Lung (tissue), 12 donors: ENCODE measurements around the gene METTL14. TPM values are rescaled to one million over a fixed set of nuclear protein-coding genes. Genes with fewer than 3 reads are reported as not detected.

Experiments
- ATAC-seq: fragments of 200-7000 bp; cut with Tn5 transposase; one replicate; pipeline ENCODE4 v1.9.1; 2020; ENCODE audit warnings: moderate number of reproducible peaks; ENCODE audit not compliant: insufficient read depth, low FRiP score
- DNase-seq, 3 donors: peaks; one replicate each; pipeline ENCODE4 v3.0.0-alpha.2; 2013 to 2017
- H3K27ac ChIP-seq, 2 donors: one replicate each; pipeline ENCODE4 v1.5.1; 2013; ENCODE audit warnings: mild to moderate bottlenecking in 2 of 2, moderate library complexity in 2 of 2, control low read depth in 1 of 2, inconsistent platforms in 1 of 2, low read depth in 1 of 2, low read length in 1 of 2
- H3K27me3 ChIP-seq, 3 donors: one replicate each; pipeline ENCODE4 v1.5.1; 2013; ENCODE audit warnings: low read length in 2 of 3; ENCODE audit not compliant: control insufficient read depth in 3 of 3, insufficient read depth in 3 of 3
- H3K36me3 ChIP-seq, 4 donors: one replicate each; pipeline ENCODE4 v1.5.1; 2013; ENCODE audit warnings: low read length in 4 of 4, mild to moderate bottlenecking in 1 of 4, moderate library complexity in 1 of 4; ENCODE audit not compliant: control insufficient read depth in 4 of 4, insufficient read depth in 4 of 4
- H3K4me1 ChIP-seq, 5 donors: one replicate each; pipeline ENCODE4 v1.5.1; 2013; ENCODE audit warnings: low read length in 5 of 5, mild to moderate bottlenecking in 2 of 5, moderate library complexity in 1 of 5; ENCODE audit not compliant: control insufficient read depth in 5 of 5, insufficient read depth in 5 of 5
- H3K4me3 ChIP-seq: one replicate; pipeline ENCODE4 v1.5.1; 2013; ENCODE audit warnings: mild to moderate bottlenecking, control low read depth, moderate library complexity
- H3K9ac ChIP-seq, 2 donors: one replicate each; pipeline ENCODE4 v1.5.1; 2013; ENCODE audit warnings: low read length in 2 of 2, control low read depth in 1 of 2; ENCODE audit not compliant: insufficient read depth in 1 of 2
- H3K9me3 ChIP-seq, 4 donors: one replicate each; pipeline ENCODE4 v1.5.1; 2013; ENCODE audit warnings: low read length in 3 of 4, mild to moderate bottlenecking in 1 of 4, moderate library complexity in 1 of 4; ENCODE audit not compliant: control insufficient read depth in 4 of 4, insufficient read depth in 3 of 4
- CTCF ChIP-seq: IDR thresholded peaks from 2 replicates; pipeline ENCODE4 v1.5.1; 2012; ENCODE audit warnings: mild to moderate bottlenecking; ENCODE audit errors: control extremely low read depth, extremely low read depth
- WGBS, 2 donors: extraction: QIAGEN DNeasy Blood & Tissue Kit; methylation state at CpG; one replicate each; pipeline ENCODE4 v1.1.7; 2013; 5-methylcytosine and 5-hydroxymethylcytosine counted together
- polyA plus RNA-seq, 2 donors: library from polyadenylated mRNA; stranded (reverse); fragments of 200-250 nt; gene quantifications; one replicate each; pipeline ENCODE4 v1.2.1, GENCODE V29; 2013
- total RNA-seq, 2 donors: library from RNA; depleted of rRNA in 1 of 2; stranded (reverse); fragments of >200 nt in 1 of 2; gene quantifications; one replicate each; pipeline ENCODE4 v1.2.1, GENCODE V29; 2014 to 2021
- donor health status: control.
- donor health status: control.
- donor health status: Bipolar disorder and iron deficiency.
- donor health status: healthy.
- donor health status: DM: yes; HTN: yes; CAD: no.

Gene METTL14
- total and polyA plus RNA-seq, 4 donors = 5.5 to 39.4 (median 19.9) TPM

DNA sequence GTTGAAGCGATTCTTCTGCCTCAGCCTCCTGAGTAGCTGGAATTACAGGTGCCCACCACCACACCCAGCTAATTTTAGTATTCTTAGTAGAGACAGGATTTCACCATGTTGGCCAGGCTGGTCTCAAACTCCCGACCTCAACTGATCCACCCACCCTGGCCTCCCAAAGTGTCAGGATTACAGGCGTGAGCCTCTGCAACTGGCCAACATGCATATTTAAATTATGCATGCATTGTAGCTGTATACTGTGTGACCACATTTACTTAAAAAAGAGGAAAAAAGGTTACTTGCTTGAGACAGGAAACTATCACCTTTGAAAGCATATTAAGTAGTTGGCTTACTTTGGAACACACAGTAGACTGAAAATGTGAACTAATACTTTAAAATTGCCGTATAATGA, 29.5 kb downstream of the METTL14 start:
- H3K4me1 ChIP-seq = no peaks in the 10 kb centered on the region
- no peak overlapping the region for H3K4me3 ChIP-seq
- no peak for TF ChIP-seq CTCF
- no peak for DNase-seq
- peaks cover 9 to 17% (median 14%) of the 10 kb centered on the region in 4 donors for H3K36me3 ChIP-seq
- no peak for ATAC-seq
- WGBS, 2 donors = 90 to 94% methylated on average over 4 of the region's 4 CpGs
- H3K27ac ChIP-seq = no peak overlapping the region
- H3K27me3 ChIP-seq = no peaks in the 10 kb centered on the region
- H3K9ac ChIP-seq = no peak overlapping the region
- H3K9me3 ChIP-seq = no peaks in the 10 kb centered on the region

GRCh38 chr4:118716304-118716703, 31.1 kb downstream of the METTL14 start:
- H3K9me3 ChIP-seq = no peaks in the 10 kb centered on the region
- ATAC-seq = no peak
- no peaks in the 10 kb centered on the region for H3K27me3 ChIP-seq
- 63 to 89% methylated on average over 3 of the region's 3 CpGs for WGBS, 2 donors
- H3K4me3 ChIP-seq = no peak overlapping the region
- no peaks in the 10 kb centered on the region for H3K4me1 ChIP-seq
- H3K27ac ChIP-seq = no peak overlapping the region
- DNase-seq = no peak
- no peak overlapping the region for H3K9ac ChIP-seq
- H3K36me3 ChIP-seq = peaks cover 6 to 10% (median 8%) of the 10 kb centered on the region in 4 donors
- no peak for TF ChIP-seq CTCF

DNA sequence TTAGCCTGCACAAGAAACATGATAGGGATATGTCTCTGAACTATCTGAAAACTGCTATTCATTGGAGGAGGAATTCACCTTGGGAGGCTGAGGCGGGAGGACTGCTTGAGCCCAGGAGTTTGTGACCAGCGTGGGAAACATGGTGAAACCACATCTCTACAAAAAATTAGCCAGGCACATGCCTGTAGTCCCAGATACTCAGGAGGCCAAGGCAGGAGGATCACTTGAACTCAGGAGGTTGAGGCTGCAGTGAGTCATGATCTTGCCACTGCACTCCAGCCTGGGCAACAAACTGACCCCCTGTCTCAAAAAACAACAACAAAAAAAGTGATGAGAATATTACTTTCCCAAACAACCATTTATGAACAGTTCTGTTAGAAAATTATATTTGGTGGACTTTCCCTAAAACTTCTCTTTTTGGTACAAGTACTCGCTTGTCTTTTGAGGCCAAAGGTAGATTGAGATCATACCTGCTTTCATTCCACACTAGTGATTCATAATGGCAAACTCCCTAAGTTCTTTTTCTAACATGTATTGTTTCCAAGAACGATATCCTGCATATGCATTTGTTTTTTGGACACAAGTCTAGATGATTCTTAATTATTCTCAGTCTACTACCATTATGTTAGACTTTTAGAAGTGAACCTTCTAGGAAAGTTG, 33.4 kb downstream of the METTL14 start:
- H3K4me1 ChIP-seq = no peaks in the 10 kb centered on the region
- TF ChIP-seq CTCF = no peak
- H3K9me3 ChIP-seq = no peaks in the 10 kb centered on the region
- no peak overlapping the region for H3K9ac ChIP-seq
- peaks cover 0 to 6% (median 6%) of the 10 kb centered on the region in 4 donors for H3K36me3 ChIP-seq
- DNase-seq (no peak), ATAC-seq (no peak)
- H3K27me3 ChIP-seq = no peaks in the 10 kb centered on the region
- WGBS, 2 donors = 92 to 98% methylated on average over 4 of the region's 4 CpGs
- no peak overlapping the region for H3K27ac ChIP-seq
- no peak overlapping the region for H3K4me3 ChIP-seq

DNA sequence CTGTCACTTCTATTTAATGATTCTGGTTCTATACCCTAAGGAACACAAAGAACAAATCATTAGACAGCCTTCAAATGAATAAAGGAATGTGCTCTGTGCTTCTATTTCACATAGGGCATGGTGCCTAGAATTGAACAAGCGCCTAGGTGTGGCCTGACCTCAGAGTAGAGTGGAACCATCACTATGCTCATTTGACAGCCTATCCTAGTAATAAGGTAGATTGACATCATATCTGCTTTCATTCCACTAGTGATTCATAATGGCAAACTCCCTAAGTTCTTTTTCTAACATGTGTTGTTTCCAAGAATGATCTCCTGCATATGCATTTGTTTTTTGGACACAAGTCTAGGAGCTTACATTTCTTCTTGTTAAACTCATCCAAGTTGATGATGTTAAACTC, 36.6 kb downstream of the METTL14 start:
- no peak for ATAC-seq
- no peak overlapping the region for H3K27ac ChIP-seq
- no peaks in the 10 kb centered on the region for H3K9me3 ChIP-seq
- peaks cover 14 to 24% (median 18%) of the 10 kb centered on the region in 4 donors for H3K36me3 ChIP-seq
- 100% methylated on average over 1 of the region's 1 CpG for WGBS, 2 donors
- no peak for TF ChIP-seq CTCF
- DNase-seq = no peak
- H3K27me3 ChIP-seq = no peaks in the 10 kb centered on the region
- H3K4me3 ChIP-seq = no peak overlapping the region
- H3K9ac ChIP-seq = no peak overlapping the region
- no peaks in the 10 kb centered on the region for H3K4me1 ChIP-seq
